GM18505 (cell line): Measurements from ENCODE around the gene SORT1.
"Not testable (repeated sequence)": the region's sequence is repeated elsewhere in the genome, so short reads cannot be mapped to it uniquely, and the experiment has no call there.

Experiments used
- ATAC-seq: cut with Tn5 transposase; IDR thresholded peaks from one replicate; pipeline ENCODE4 v1.9.1; 2021; ENCODE audit not compliant: unreplicated experiment
- POLR2A ChIP-seq: IDR thresholded peaks from 4 replicates; pipeline ENCODE4 v1.6.1; 2011; ENCODE audit warnings: borderline replicate concordance; ENCODE audit not compliant: insufficient read depth, insufficient read length; ENCODE audit errors: extremely low read depth

The SORT1 gene

GRCh38 chr1:109397581-109398342 is at the start of gene SORT1:
Gene SORT1, minus strand, starts transcription at chr1:109397918. Its CDS starts 26 bp downstream, at chr1:109397892.
- no peak for TF ChIP-seq POLR2A
- peak; percentile 71 for ATAC-seq

DNA sequence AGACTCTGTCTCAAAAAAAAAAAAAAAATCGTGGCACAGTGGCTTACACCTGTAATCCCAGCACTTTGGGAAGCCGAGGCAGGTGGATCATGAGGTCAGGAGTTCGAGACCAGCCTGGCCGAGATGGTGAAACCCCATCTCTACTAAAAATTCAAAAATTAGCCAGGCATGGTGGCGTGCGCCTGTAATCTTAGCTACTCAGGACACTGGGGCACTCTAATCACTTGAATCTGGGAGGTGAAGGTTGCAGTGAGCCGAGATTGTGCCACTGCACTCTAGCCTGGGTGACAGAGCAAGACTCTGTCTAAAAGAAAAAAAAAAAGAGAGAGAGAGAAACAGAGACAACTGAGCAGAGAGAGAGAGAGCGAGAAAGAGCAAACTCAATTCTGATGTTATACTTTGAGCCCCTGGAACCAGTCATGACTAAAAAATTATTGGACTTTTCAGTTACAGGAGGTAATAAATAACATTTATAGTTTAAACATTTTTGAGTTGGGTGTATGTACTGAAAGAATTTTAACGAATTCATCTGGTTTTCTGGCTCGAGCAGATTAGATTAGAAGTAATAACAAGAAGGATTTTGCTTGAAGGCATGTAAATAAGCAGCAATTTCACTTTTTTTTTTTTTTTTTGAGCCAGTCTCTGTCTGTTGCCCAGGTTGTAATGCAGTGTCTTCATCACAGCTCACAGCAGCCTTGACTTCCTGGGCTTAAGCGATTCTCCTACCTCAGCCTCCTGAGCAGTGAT is 48.4 kb upstream of the SORT1 start:
- not testable (repeated sequence) for ATAC-seq

- no peak for TF ChIP-seq POLR2A
- ATAC-seq: no peak
Measured at GRCh38 chr1:109444346-109444745, 46.6 kb upstream of the SORT1 start.

DNA sequence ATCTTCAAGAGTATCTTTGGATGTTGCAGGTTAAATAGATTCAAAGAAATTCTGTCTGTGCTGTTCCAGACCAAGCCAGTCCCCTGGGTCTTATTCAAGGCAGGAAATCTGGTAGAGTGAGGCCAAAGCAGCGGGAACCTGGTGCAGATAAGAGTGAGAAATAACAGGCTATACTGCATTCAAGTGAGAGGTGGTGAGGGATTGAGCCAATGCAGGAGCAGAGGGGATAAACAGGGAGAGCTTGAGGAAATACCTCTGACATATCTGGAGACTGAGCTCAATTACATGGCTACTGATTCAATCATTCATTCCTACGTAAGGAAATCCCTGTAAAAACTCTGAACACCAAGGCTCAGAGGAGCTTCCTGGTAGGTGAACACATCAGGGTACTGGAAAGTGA is 45.8 kb upstream of the SORT1 start:
- no peak for ATAC-seq
- no peak for TF ChIP-seq POLR2A

DNA sequence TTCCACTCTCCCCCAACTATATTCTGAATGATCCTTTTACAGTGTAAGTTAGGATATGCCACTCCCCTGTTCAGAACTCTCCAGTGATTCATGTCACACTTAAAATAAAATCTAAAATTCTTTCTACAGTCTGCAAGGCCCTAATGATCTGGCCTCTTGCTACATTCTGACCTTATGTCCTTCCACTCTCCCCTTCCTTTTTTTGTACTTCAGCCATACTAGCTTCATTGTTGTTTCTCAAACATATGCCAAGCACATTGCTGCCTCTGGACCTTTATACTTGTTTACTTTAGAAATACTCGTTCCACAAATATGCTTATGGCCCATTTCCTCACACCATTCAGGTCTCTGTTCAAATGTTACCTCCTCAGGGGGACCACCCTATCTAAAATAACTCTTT is 43.4 kb upstream of the SORT1 start:
- TF ChIP-seq POLR2A: no peak
- no peak for ATAC-seq

- no peak for TF ChIP-seq POLR2A
- ATAC-seq: no peak
Measured at GRCh38 chr1:109438798-109439297, 41.1 kb upstream of the SORT1 start.

DNA sequence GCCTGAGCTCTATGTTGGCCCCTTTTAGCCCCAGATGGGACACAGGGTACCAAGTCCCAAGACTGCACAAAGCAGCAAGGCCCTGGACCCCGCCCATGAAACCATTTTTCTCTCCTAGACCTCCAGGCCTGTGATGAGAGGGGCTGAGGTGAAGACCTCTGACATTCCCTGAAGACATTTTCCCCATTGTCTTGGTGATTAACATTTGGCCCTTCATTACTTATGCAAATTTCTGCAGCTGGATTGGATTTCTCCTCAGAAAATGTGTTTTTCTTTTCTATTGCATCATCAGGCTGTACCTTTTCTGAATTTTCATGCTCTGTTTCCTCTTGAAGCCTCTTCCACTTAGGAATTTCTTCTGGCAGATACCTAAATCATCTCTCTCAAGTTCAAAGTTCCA is 36.8 kb upstream of the SORT1 start:
- no peak for ATAC-seq
- no peak for TF ChIP-seq POLR2A

- no peak for TF ChIP-seq POLR2A
- no peak for ATAC-seq
Measured at GRCh38 chr1:109433322-109433721, 35.6 kb upstream of the SORT1 start.

DNA sequence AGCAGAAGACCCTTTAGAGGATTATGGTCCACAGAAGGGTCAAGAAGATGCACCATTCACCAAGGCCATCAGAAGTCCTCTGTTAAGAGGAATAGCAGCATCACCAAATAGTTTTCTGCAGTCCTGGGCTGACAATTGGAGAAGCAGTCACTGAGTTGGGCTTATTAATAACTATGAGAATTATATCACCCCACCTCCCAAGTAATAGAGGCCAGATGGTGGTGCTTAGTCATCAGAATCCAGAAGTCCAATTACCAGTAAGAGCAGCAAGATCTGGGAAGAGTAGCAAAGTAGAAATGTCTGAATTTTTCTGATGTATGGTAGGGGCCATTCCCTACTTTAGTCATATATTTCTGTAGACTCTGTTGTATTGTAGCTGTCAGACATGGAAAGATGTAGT is 34.6 kb upstream of the SORT1 start:
- TF ChIP-seq POLR2A: no peak
- ATAC-seq: no peak

- no peak for TF ChIP-seq POLR2A
- no peak for ATAC-seq
Measured at GRCh38 chr1:109427171-109427467, 29.4 kb upstream of the SORT1 start.

DNA sequence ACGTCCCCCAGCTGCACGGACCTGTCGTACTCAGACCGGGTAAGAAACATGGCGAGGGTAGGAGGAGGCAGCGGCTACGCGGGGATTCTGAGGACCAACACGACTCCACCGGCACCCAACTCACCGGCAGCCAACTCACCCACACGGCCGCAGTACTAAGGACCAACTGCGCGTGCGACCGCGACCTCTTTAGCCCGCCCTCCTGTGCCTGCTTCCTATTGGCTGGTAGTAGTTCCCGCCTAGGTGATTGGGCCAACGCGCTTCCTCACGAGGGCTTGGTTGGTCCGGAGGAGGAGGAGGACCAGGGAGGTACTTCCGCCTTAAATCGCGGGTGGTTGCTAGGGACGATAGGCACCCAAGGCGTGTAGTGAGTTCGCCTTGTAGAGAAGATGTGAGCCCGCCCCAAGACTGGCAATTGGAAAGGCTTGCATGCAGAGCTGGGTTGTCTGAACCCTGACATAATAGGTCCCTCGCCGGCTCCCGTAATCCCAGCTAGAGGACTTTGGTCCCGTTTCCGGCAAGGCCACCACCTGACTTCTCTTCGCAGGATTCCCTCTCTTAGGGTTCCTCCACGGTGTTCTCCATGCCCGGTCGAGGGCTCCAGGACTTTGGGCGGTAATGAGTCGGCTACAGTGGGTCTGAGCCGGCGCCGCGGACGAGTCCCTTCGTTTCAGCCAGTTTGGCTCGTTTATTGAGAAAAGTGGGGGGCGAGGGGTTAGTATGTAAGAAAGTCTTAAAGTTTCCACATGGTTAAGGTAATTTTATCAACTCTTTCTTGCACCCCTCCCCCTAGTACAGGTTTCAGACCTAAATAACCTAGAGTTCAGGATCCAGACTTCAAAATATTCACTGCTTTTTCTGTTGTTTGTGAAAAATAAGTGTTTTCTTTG is 28.8 kb upstream of the SORT1 start, which contains the start of gene PSMA5:
TSS of gene PSMA5 (minus strand) at position 168 of the 890 bp plus-strand sequence. CDS start at position 50, 118 bp downstream.
- TF ChIP-seq POLR2A: peak; percentile 96
- peak; percentile 94 for ATAC-seq

- TF ChIP-seq POLR2A: no peak
- peak; percentile 30 for ATAC-seq
Measured at GRCh38 chr1:109425391-109426280, 27.9 kb upstream of the SORT1 start.
